HEK293T (cell line): ENCODE measurements around the gene BFSP2.

Source experiments
- CTCF ChIA-PET: fragments of 350-600 bp; formaldehyde crosslinking; extraction: SDS; loops from one replicate; lab custom pipeline; 2021; ENCODE audit warnings: antibody characterized with exemption, inconsistent platforms; lab: Yijun Ruan, JAX
- POLR2A ChIA-PET: fragments of 350-600 bp; formaldehyde crosslinking; extraction: SDS; loops from one replicate; lab custom pipeline; 2020; ENCODE audit warnings: antibody characterized with exemption, inconsistent platforms; lab: Yijun Ruan, JAX
- DNase-seq: peaks from one replicate; pipeline ENCODE4 v3.0.0; 2012; ENCODE audit warnings: mixed read lengths; ENCODE audit errors: extremely low spot score
- ARNT ChIP-seq: fragments of 450-650 bp; IDR thresholded peaks from 2 replicates; pipeline ENCODE4 v1.6.1; 2017; ENCODE audit warnings: mild to moderate bottlenecking
- BHLHE40 ChIP-seq: fragments of 450-650 bp; IDR thresholded peaks from 2 replicates; pipeline ENCODE4 v1.6.1; 2016; ENCODE audit warnings: mild to moderate bottlenecking, moderate library complexity, borderline replicate concordance
- CTBP1 ChIP-seq: fragments of 450-650 bp; IDR thresholded peaks from 2 replicates; pipeline ENCODE4 v1.6.1; 2016; ENCODE audit warnings: borderline replicate concordance
- ELF4 ChIP-seq: fragments of 450-650 bp; IDR thresholded peaks from 2 replicates; pipeline ENCODE4 v1.6.1; 2017; ENCODE audit warnings: antibody characterized with exemption
- FOXA1 ChIP-seq: fragments of 450-650 bp; IDR thresholded peaks from 2 replicates; pipeline ENCODE4 v1.6.1; 2016; ENCODE audit warnings: mild to moderate bottlenecking
- FOXK2 ChIP-seq: fragments of 450-650 bp; IDR thresholded peaks from 2 replicates; pipeline ENCODE4 v1.6.1; 2016; ENCODE audit warnings: mild to moderate bottlenecking
- FOXM1 ChIP-seq: fragments of 450-650 bp; IDR thresholded peaks from 2 replicates; pipeline ENCODE4 v1.6.1; 2017; ENCODE audit warnings: mild to moderate bottlenecking, borderline replicate concordance
- HDGF ChIP-seq: fragments of 450-650 bp; IDR thresholded peaks from 2 replicates; pipeline ENCODE4 v1.6.1; 2017; ENCODE audit warnings: antibody characterized with exemption, borderline replicate concordance
- L3MBTL2 ChIP-seq: fragments of 450-650 bp; conservative IDR thresholded peaks from 2 replicates; pipeline ENCODE4 v1.6.1; 2016; ENCODE audit warnings: mild to moderate bottlenecking
- LEF1 ChIP-seq: fragments of 450-650 bp; IDR thresholded peaks from 2 replicates; pipeline ENCODE4 v1.6.1; 2017; ENCODE audit warnings: mild to moderate bottlenecking, borderline replicate concordance
- NFRKB ChIP-seq: fragments of 450-650 bp; IDR thresholded peaks from 2 replicates; pipeline ENCODE4 v1.6.1; 2016; ENCODE audit warnings: mild to moderate bottlenecking, moderate library complexity
- PKNOX1 ChIP-seq: fragments of 450-650 bp; IDR thresholded peaks from 2 replicates; pipeline ENCODE4 v1.6.1; 2016
- SP1 ChIP-seq: fragments of 450-650 bp; IDR thresholded peaks from 2 replicates; pipeline ENCODE4 v1.6.1; 2017
- SUZ12 ChIP-seq: fragments of 450-650 bp; IDR thresholded peaks from 2 replicates; pipeline ENCODE4 v1.6.1; 2016; ENCODE audit warnings: mild to moderate bottlenecking
- ZNF384 ChIP-seq: fragments of 450-650 bp; IDR thresholded peaks from 2 replicates; pipeline ENCODE4 v1.6.1; 2016

Gene BFSP2

DNA sequence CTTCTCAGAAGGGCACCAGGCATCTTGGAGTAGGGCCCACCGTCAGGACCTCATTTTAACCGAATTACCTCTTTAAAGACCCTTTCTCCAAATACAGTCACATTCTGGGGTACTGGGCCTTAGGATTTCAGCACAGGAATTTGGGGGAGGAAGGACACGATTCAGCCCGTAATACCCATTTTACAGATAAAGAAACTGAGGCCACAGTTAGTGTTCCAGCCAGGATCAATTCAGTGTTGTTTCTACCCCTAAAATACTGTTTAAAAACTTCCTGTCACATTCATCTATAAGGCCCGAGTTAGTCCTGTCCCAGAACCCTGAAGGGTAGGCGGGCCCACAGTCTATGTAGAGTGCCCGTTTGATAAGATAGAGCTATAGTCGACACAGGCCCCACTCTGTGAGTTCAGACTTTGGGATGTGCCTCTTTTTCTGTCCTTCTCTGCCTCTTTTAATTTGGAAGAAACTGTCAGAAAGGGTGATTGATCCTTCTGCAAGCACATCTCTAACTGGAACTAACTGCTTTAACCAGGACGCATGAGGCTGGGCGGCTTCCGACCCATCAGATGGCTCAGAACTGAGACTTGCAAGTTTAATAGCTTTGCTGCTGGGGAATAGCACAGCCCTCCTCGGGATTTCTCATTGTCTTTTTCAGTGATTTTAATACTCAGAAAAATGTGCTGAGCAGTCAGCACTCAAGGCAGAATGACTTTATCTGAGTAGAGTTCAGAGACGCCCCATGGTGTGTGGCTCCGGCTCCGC lies 19.5 kb downstream of the BFSP2 start:
- CTCF ChIA-PET: no interaction called here
- POLR2A ChIA-PET: no interaction called here
- no peak for TF ChIP-seq FOXM1
- no peak for TF ChIP-seq L3MBTL2
- TF ChIP-seq ZNF384: no peak
- TF ChIP-seq HDGF: no peak
- no peak for TF ChIP-seq BHLHE40
- no peak for TF ChIP-seq LEF1
- TF ChIP-seq CTBP1: no peak
- TF ChIP-seq SUZ12: no peak
- TF ChIP-seq PKNOX1: no peak
- no peak for TF ChIP-seq SP1
- no peak for TF ChIP-seq FOXK2
- no peak for DNase-seq

DNA sequence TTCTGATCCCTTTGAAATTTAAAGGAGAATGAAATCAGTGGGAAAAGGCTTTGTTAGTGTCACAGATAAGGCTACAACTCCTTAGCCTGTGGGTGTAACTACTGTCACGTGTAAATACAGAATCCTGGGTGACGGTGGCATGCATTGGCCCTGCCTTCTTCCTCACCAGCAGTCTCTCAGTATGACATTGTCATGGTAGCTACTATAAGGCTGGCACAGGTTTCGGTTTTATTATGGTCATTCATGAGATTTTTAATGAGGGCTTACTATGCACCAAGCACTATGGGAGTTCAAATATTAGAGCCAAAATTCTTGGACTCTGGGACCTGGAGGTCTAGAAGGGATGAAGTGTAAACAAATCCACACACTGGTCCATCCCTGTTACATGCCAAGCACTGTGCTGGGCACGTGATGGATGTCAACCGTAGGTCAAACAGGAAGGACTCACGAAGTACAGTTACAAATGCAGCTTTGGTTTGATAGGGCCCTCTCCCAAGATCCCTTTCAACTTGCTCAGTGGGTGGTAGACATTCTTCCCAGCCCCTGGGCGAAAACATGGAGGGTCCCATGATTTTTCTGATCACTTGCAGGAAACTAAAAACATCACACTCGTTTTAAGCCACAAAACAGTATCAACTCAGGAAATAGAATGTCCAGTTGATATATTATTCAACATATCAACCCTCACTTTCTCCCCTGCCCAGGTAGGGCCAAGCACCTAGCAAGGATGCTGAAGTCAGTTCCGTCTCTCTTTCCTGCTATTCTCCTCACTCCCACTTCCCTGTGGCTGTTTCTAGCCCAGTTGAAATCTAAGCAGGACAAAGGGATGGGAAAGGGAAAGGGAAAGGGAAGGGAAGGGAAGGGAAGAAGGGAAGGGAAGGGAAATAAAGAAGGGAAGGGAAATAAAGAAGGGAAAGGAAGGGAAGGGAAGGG lies 25.3 kb downstream of the BFSP2 start:
- CTCF ChIA-PET: no interaction called here
- no peak for TF ChIP-seq ELF4
- TF ChIP-seq BHLHE40: no peak
- no peak for TF ChIP-seq LEF1
- POLR2A ChIA-PET: no interaction called here
- DNase-seq: no peak

- no peak for TF ChIP-seq NFRKB
- no peak for TF ChIP-seq HDGF
- ChIA-PET POLR2A (interaction anchor here (1.2 kb wide), 1 partner anchor 695 kb away, joined by 4 read pairs; no protein-coding TSS in a partner anchor), CTCF (interaction anchor here (0.7 kb wide), 1 partner anchor 385 kb away, joined by 3 read pairs; no protein-coding TSS in a partner anchor)
- DNase-seq: no peak
Observed at GRCh38 chr3:133425898-133426297, 26.0 kb downstream of the BFSP2 start.

DNA sequence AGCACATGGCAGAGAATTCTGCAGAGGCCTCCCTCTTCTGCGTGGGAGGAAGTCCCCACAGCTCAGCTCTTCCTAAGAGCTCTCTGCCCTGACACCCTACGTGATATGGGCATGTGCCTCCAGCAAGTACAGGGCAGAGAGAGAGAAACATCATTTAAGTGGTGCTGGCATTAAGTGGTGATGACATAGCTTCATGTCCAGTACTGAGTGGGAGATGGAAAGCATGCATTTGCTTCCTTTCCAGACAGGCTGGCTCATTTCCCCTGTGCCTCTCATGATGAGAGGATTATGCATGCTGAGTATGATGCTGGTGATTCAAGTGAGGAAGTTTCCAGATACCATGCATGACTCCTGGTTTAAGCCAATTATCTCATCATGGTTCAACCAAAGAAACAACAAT lies 26.9 kb downstream of the BFSP2 start:
- no peak for TF ChIP-seq ELF4
- CTCF ChIA-PET: interaction anchor here (0.7 kb wide), 1 partner anchor 385 kb away, joined by 3 read pairs; no protein-coding TSS in a partner anchor
- POLR2A ChIA-PET: interaction anchor here (1.2 kb wide), 1 partner anchor 696 kb away, joined by 4 read pairs; no protein-coding TSS in a partner anchor
- no peak for DNase-seq

- DNase-seq: no peak
- ChIA-PET POLR2A (no interaction called here), CTCF (interaction anchor here (0.6 kb wide), 1 partner anchor 698 kb away, joined by 3 read pairs; no protein-coding TSS in a partner anchor)
- no peak for TF ChIP-seq SUZ12
- no peak for TF ChIP-seq BHLHE40
Observed at GRCh38 chr3:133428552-133428951, 28.7 kb downstream of the BFSP2 start.

GRCh38 chr3:133429063-133429462 lies 29.2 kb downstream of the BFSP2 start:
- TF ChIP-seq CTBP1: no peak
- no peak for TF ChIP-seq L3MBTL2
- no peak for TF ChIP-seq BHLHE40
- TF ChIP-seq PKNOX1: no peak
- TF ChIP-seq LEF1: no peak
- TF ChIP-seq ELF4: no peak
- TF ChIP-seq NFRKB: no peak
- no peak for TF ChIP-seq FOXM1
- ChIA-PET CTCF (no interaction called here), POLR2A (no interaction called here)
- DNase-seq: no peak

DNA sequence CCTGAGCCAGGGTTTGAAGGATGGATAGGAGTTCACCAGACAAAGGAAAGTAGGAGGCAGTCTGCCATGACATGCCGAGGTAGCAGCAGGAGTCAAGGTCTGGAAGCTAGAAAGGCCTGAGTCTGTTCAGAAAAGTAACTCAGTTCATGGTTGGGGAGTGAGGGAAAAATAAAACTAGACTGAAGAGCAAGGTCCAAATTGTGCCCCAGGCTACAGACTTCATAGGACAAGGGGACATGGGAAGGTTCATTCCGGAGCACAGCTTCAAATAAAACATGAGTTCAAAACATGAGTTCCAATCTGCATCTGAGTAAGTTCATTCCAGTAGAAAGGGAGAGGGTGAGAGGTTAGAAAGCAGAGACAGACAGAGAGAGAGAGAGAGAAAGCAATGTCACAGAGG lies 39.7 kb downstream of the BFSP2 start:
- ChIA-PET POLR2A (no interaction called here), CTCF (interaction anchor here (0.6 kb wide), 1 partner anchor 16 kb away, joined by 4 read pairs; no protein-coding TSS in a partner anchor)
- TF ChIP-seq FOXM1: no peak
- TF ChIP-seq ARNT: no peak
- TF ChIP-seq ELF4: no peak
- no peak for TF ChIP-seq SP1
- TF ChIP-seq HDGF: no peak
- no peak for TF ChIP-seq NFRKB
- no peak for TF ChIP-seq FOXK2
- TF ChIP-seq FOXA1: no peak
- no peak for TF ChIP-seq SUZ12
- TF ChIP-seq L3MBTL2: no peak
- no peak for TF ChIP-seq BHLHE40
- no peak for TF ChIP-seq CTBP1
- TF ChIP-seq ZNF384: no peak
- no peak for TF ChIP-seq PKNOX1
- no peak for TF ChIP-seq LEF1
- no peak for DNase-seq
